HepG2 (cell line): ENCODE results near the gene FOXA3. TPM values are rescaled to one million over a fixed set of nuclear protein-coding genes. Genes with fewer than 3 reads are reported as not detected.

Experiments used
- HOXD1 ChIP-seq: sonication (generic); formaldehyde crosslinking; IDR thresholded peaks from 2 replicates; pipeline ENCODE4 v1.5.0; 2020; ENCODE audit warnings: missing genetic modification reagents
- NR0B2 ChIP-seq: sonication (generic); formaldehyde crosslinking; IDR thresholded peaks from 2 replicates; pipeline ENCODE4 v1.4.0; 2020; ENCODE audit warnings: mild to moderate bottlenecking, missing genetic modification reagents
- ONECUT2 ChIP-seq: sonication (generic); formaldehyde crosslinking; IDR thresholded peaks from 2 replicates; pipeline ENCODE4 v1.4.0; 2020; ENCODE audit warnings: missing genetic modification reagents
- RCOR2 ChIP-seq: IDR thresholded peaks from 2 replicates; pipeline ENCODE4 v1.6.1; 2016; ENCODE audit warnings: missing biosample characterization, missing genetic modification reagents
- SMARCC2 ChIP-seq: fragments of 450-650 bp; IDR thresholded peaks from 2 replicates; pipeline ENCODE4 v1.6.1; 2017; ENCODE audit warnings: antibody characterized with exemption, mild to moderate bottlenecking
- SNAPC4 ChIP-seq: sonication (generic); formaldehyde crosslinking; IDR thresholded peaks from 2 replicates; pipeline ENCODE4 v1.4.0; 2020; ENCODE audit warnings: mild to moderate bottlenecking, missing genetic modification reagents
- ZFYVE20 ChIP-seq: sonication (generic); formaldehyde crosslinking; IDR thresholded peaks from 2 replicates; pipeline ENCODE4 v1.8.0; 2023; ENCODE audit warnings: low read depth, mild to moderate bottlenecking, moderate library complexity, missing genetic modification reagents, borderline replicate concordance
- ZNF407 ChIP-seq: sonication (generic); formaldehyde crosslinking; IDR thresholded peaks from one replicate; pipeline ENCODE4 v1.5.1; 2020; ENCODE audit warnings: mild to moderate bottlenecking, missing genetic modification reagents; ENCODE audit errors: not compliant biosample characterization
- ZNF616 ChIP-seq: sonication (generic); formaldehyde crosslinking; IDR thresholded peaks from 2 replicates; pipeline ENCODE4 v1.5.0; 2020; ENCODE audit warnings: low read depth, mild to moderate bottlenecking, missing genetic modification reagents
- ZNF687 ChIP-seq: sonication (generic); formaldehyde crosslinking; IDR thresholded peaks from 2 replicates; pipeline ENCODE4 v1.5.1; 2020; ENCODE audit warnings: mild to moderate bottlenecking, missing genetic modification reagents, moderate library complexity
- polyA plus RNA-seq, 8 experiments: library from polyadenylated mRNA; depleted of rRNA in 3 of 8; stranded (reverse) in 7 of 8; unstranded in 1 of 8; fragments of >200 nt; fragmentation: Illumina TruSeq in 4 of 8; extraction: Trizol in 4 of 8; gene quantifications; 2 replicates each; pipeline versions ENCODE4 v1.2.1 to v1.2.3, GENCODE V29; 2011 to 2016; ENCODE audit warnings: low read depth in 4 of 8, missing spikeins in 1 of 8, mixed read lengths in 1 of 8; ENCODE audit not compliant: insufficient read depth in 1 of 8
- total RNA-seq, 5 experiments: library from RNA; depleted of rRNA; stranded (reverse); fragments of >200 nt; fragmentation: Illumina TruSeq; extraction: Trizol; gene quantifications; 2 replicates each; pipeline ENCODE4 v1.2.3, GENCODE V29; 2016; ENCODE audit warnings: low read depth in 1 of 5

FOXA3 gene
- total and polyA plus RNA-seq, 2 of the 13 experiments (the other 11 are each of a cell fraction or from before 2014, with no cell fraction given): 29.8 to 47.6 TPM

- TF ChIP-seq SNAPC4: no peak; the same call in 1 of the 2 replicates
- no peak for TF ChIP-seq ZFYVE20 (CRISPR knock-in tag)
- TF ChIP-seq ZNF616 (CRISPR knock-in tag): no peak; the same call in 1 of the 2 replicates
- TF ChIP-seq RCOR2 (CRISPR knock-in tag): no peak
- peak; percentile 26 for TF ChIP-seq ZNF407 (CRISPR knock-in tag)
- no peak for TF ChIP-seq HOXD1 (CRISPR knock-in tag)
- TF ChIP-seq SMARCC2: no peak
- TF ChIP-seq NR0B2: no peak
- no peak for TF ChIP-seq ONECUT2 (CRISPR knock-in tag)
- TF ChIP-seq ZNF687 (CRISPR knock-in tag): peak; percentile 79
Measured at GRCh38 chr19:45862564-45863334, 1.4 kb upstream of the FOXA3 start, which contains the start of gene SYMPK (continued).
